ENCODE measurements around the gene RANGRF. TPM values are rescaled to one million over a fixed set of nuclear protein-coding genes. Genes with fewer than 3 reads are reported as not detected.
A peak's percentile ranks its signal among the peaks of the same experiment; 100 is the strongest.

RANGRF gene, protein sequence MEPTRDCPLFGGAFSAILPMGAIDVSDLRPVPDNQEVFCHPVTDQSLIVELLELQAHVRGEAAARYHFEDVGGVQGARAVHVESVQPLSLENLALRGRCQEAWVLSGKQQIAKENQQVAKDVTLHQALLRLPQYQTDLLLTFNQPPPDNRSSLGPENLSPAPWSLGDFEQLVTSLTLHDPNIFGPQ
- polyA plus RNA-seq (2011; rRNA removed) (26.4 and 30.8 TPM in 2 replicates), polyA minus RNA-seq (2011; rRNA and poly(A)+ RNA removed) (10.9 and 16.9 TPM in 2 replicates)

- Histone ChIP-seq H3K27ac (ENCODE audit: low read depth, low read length) (peak within 1 kb of the TSS; percentile 87), H3K4me3 (ENCODE audit: low read depth, low read length) (peak within 1 kb of the TSS; percentile 84), H3K9me3 (ENCODE audit: control insufficient read depth, insufficient read depth, low read length) (no peaks in the 10 kb centered on the region; the same call in 1 of the 2 replicates), H3K27me3 (ENCODE audit: control insufficient read depth, insufficient read depth, low read length) (no peaks in the 10 kb centered on the region)
- CTCF ChIA-PET, result interaction anchor here (0.6 kb wide), 1 partner anchor 9 kb away, joined by 5 read pairs; no protein-coding TSS in a partner anchor
- no peak for DNase-seq (ENCODE audit: low read depth, low spot score)
- TF ChIP-seq, protein P1, sequence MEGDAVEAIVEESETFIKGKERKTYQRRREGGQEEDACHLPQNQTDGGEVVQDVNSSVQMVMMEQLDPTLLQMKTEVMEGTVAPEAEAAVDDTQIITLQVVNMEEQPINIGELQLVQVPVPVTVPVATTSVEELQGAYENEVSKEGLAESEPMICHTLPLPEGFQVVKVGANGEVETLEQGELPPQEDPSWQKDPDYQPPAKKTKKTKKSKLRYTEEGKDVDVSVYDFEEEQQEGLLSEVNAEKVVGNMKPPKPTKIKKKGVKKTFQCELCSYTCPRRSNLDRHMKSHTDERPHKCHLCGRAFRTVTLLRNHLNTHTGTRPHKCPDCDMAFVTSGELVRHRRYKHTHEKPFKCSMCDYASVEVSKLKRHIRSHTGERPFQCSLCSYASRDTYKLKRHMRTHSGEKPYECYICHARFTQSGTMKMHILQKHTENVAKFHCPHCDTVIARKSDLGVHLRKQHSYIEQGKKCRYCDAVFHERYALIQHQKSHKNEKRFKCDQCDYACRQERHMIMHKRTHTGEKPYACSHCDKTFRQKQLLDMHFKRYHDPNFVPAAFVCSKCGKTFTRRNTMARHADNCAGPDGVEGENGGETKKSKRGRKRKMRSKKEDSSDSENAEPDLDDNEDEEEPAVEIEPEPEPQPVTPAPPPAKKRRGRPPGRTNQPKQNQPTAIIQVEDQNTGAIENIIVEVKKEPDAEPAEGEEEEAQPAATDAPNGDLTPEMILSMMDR (IDR thresholded peaks at IDR 0.05; ENCODE audit: low read depth, low read length), result no peak
- POLR2A ChIA-PET, result interaction anchor here (0.7 to 1.0 kb wide), 3 partner anchors 12 to 66 kb away, joined by 4 to 11 read pairs (median 6); partner anchors contain the start of gene CTC1
Measured at GRCh38 chr17:8288336-8289102, at the start of gene RANGRF. Gene RANGRF, plus strand, starts transcription at chr17:8288670. Its CDS starts 119 bp downstream, at chr17:8288789.

DNA sequence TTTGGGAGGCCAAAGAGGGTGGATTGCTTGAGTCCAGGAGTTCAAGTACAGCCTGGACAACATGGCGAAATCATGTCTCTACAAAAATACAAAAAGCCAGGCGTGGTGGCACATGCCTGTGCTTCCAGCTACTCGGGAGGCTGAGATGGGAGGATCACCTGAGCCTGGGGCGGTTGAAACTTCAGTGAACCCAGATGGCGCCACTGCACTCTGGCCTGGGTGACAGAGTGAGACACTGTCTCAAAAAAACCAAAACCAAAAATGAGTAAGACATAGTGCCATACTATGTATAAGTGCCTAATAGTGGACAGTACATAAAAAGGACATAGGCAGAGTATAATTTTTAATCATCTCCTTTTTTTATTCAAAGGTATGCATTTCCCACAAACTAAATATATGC, 44.6 kb upstream of the RANGRF start:
- Histone ChIP-seq H3K27me3 (ENCODE audit: control insufficient read depth, insufficient read depth, low read length) (no peaks in the 10 kb centered on the region), H3K4me3 (ENCODE audit: low read depth, low read length) (no peak overlapping the region), H3K27ac (ENCODE audit: low read depth, low read length) (no peak overlapping the region), H3K9me3 (ENCODE audit: control insufficient read depth, insufficient read depth, low read length) (no peaks in the 10 kb centered on the region)
- DNase-seq (ENCODE audit: low read depth, low spot score), result no peak
- TF ChIP-seq, protein P1 (IDR thresholded peaks at IDR 0.05; ENCODE audit: low read depth, low read length), result no peak
- CTCF ChIA-PET, result no interaction called here
- POLR2A ChIA-PET, result no interaction called here

- CTCF ChIA-PET, result interaction anchor here (1.2 kb wide), 1 partner anchor 126 kb away, joined by 3 read pairs; the partner anchor contains the start of gene ALOXE3
- Histone ChIP-seq H3K9me3 (ENCODE audit: control insufficient read depth, insufficient read depth, low read length) (no peaks in the 10 kb centered on the region), H3K27me3 (ENCODE audit: control insufficient read depth, insufficient read depth, low read length) (no peaks in the 10 kb centered on the region), H3K27ac (ENCODE audit: low read depth, low read length) (no peak overlapping the region), H3K4me3 (ENCODE audit: low read depth, low read length) (no peak overlapping the region)
- TF ChIP-seq, protein P1 (IDR thresholded peaks at IDR 0.05; ENCODE audit: low read depth, low read length), result no peak
- DNase-seq (ENCODE audit: low read depth, low spot score), result no peak
- POLR2A ChIA-PET, result no interaction called here
Measured at GRCh38 chr17:8244768-8245167, 43.7 kb upstream of the RANGRF start.

DNA sequence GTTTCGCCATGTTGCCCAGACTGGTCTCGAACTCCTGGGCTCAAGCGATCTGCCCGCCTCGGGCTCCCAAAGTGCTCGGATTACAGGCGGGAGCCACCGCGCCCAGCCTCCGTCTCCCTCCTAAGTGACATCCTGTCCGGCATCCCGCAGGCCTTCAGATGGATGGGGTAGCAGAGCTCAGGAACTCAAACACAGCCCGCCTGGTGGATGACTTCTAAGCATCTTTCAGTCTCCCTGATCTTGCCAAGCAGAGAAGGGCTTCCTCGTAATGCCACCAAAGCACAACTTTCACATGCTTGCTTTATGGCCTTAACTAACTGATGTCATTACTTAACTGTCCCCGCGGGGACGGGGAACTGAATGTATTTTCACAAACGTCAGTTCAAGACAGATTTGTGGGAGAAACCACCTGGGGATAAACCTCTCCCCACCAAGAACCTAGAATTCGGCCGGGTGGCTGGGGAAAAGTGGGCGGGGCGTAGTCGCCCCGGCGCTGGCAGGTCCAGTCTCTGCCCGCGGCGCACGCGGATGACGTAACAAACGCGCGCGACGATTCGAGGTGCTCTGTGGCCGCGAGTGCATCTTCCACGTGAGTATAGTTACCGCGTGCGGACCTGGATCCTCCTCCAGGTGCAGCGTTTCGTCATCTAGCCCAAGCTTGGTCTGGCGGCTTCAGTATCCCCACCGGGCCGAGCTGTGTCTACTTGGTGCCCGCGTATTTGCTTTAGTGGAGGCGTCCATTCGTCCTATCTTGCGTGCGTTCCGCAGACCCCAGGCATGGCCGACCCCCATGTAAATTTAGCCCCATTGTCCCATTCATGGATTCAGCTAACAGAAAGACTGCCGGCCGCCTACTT, 39.5 kb upstream of the RANGRF start, which contains the start of gene PFAS:
PFAS (plus strand) TSS at position 539 of the 857 bp plus-strand sequence. CDS start 4,649 bp downstream, outside the sequence.
- ChIA-PET POLR2A (interaction anchor here (0.6 to 1.5 kb wide), 6 partner anchors 11 to 1580 kb away, joined by 3 to 5 read pairs (median 4); partner anchors contain the start of genes KRABD2 and RANGRF), CTCF (interaction anchor here (1.4 to 2.5 kb wide), 2 partner anchors 28 to 52 kb away, joined by 6 to 7 read pairs; no protein-coding TSS in a partner anchor)
- peak within 1 kb of the TSS; percentile 98 for H3K4me3 ChIP-seq (ENCODE audit: low read depth, low read length)
- no peaks in the 10 kb centered on the region for H3K27me3 ChIP-seq (ENCODE audit: control insufficient read depth, insufficient read depth, low read length)
- peak within 1 kb of the TSS; percentile 93 for H3K27ac ChIP-seq (ENCODE audit: low read depth, low read length)
- DNase-seq (ENCODE audit: low read depth, low spot score), result peak; percentile 74
- H3K9me3 ChIP-seq (ENCODE audit: control insufficient read depth, insufficient read depth, low read length), result no peaks in the 10 kb centered on the region
- TF ChIP-seq, protein P1 (IDR thresholded peaks at IDR 0.05; ENCODE audit: low read depth, low read length), result no peak; the same call in 1 of the 2 replicates

Data from AG04450 (cell line).